Transverse colon (tissue), 4 donors: Measurements from ENCODE around the gene ELAVL1. TPM values are rescaled to one million over a fixed set of nuclear protein-coding genes. Genes with fewer than 3 reads are reported as not detected.
"Not testable (repeated sequence)": the region's sequence is repeated elsewhere in the genome, so short reads cannot be mapped to it uniquely, and the experiment has no call there.

Source experiments
- DNase-seq: peaks from one replicate; pipeline ENCODE4 v3.0.0-alpha.2; 2019
- H3K27ac ChIP-seq, 4 donors: fragments of 200-600 bp; sonication (generic); 2 replicates each; pipeline ENCODE4 v1.5.1; 2016 to 2018; ENCODE audit warnings: inconsistent platforms in 4 of 4
- H3K27me3 ChIP-seq: fragments of 200-600 bp; sonication (generic); 2 replicates; pipeline ENCODE4 v1.5.1; 2017; ENCODE audit warnings: inconsistent platforms
- H3K36me3 ChIP-seq, 4 donors: fragments of 200-600 bp; sonication (generic); 2 replicates each; pipeline ENCODE4 v1.5.1; 2017 to 2019; ENCODE audit warnings: inconsistent platforms in 4 of 4
- H3K4me1 ChIP-seq, 4 donors: fragments of 200-600 bp; sonication (generic); 2 replicates each; pipeline ENCODE4 v1.5.1; 2017 to 2020; ENCODE audit warnings: inconsistent platforms in 4 of 4
- H3K4me3 ChIP-seq, 4 donors: fragments of 200-600 bp; sonication (generic); 1 replicate in 1 of 4; 2 replicates in 3 of 4; pipeline versions ENCODE4 v1.5.1 to v1.6.1; 2017 to 2019; ENCODE audit warnings: inconsistent platforms in 4 of 4
- H3K9me3 ChIP-seq, 2 donors: fragments of 200-600 bp; sonication (generic); 2 replicates each; pipeline ENCODE4 v1.5.1; 2017 to 2019; ENCODE audit warnings: inconsistent platforms in 2 of 2
- CTCF ChIP-seq, 5 experiments: fragments of 200-600 bp in 3 of 5; fragments of 450-650 bp in 2 of 5; sonication (generic) in 3 of 5; IDR thresholded peaks; 1 replicate in 2 of 5; 2 replicates in 3 of 5; pipeline ENCODE4 v1.5.1; 2016 to 2017; ENCODE audit warnings: antibody characterized with exemption in 5 of 5, inconsistent platforms in 3 of 5, mild to moderate bottlenecking in 2 of 5, moderate library complexity in 1 of 5
- EP300 ChIP-seq: sonication (generic); formaldehyde crosslinking; IDR thresholded peaks from one replicate; pipeline ENCODE4 v1.6.1; 2017; ENCODE audit warnings: antibody characterized with exemption, low read depth
- POLR2A ChIP-seq: fragments of 450-650 bp; IDR thresholded peaks from one replicate; pipeline ENCODE4 v1.6.1; 2016; ENCODE audit warnings: antibody characterized with exemption, mild to moderate bottlenecking, moderate library complexity
- POLR2AphosphoS5 ChIP-seq, 3 donors: sonication (generic); formaldehyde crosslinking; IDR thresholded peaks; one replicate each; pipeline ENCODE4 v1.6.1; 2016; ENCODE audit warnings: antibody characterized with exemption in 3 of 3
- WGBS, 2 donors: methylation state at CpG; one replicate each; pipeline ENCODE4 v1.1.5; 2018; ENCODE audit warnings: low coverage in 1 of 2; 5-methylcytosine and 5-hydroxymethylcytosine counted together
- in situ Hi-C, 4 donors: fragments of 200-750 bp; cut with MboI; loops; one replicate each; pipeline versions ENCODE4 v1.15.0 to v1.15.1; 2017; ENCODE audit warnings: low sequenced_read_pairs in 3 of 4, low pct_ligation_motif_present in 1 of 4, low pct_unique_long_range_greater_than_20kb in 1 of 4
- intact Hi-C: fragments of 100-400 bp; cut with DNase I; formaldehyde crosslinking; loops from one replicate; pipeline ENCODE4 v1.15.1; 2023; ENCODE audit warnings: low total_unique reads
- total RNA-seq, 4 donors: library from RNA; depleted of rRNA; stranded (reverse); fragments of >200 nt; gene quantifications; one replicate each; pipeline ENCODE4 v1.1.0, GENCODE V29; 2016

The ELAVL1 gene
- total RNA-seq, 4 donors from 2014 or later: 11.9 to 101 (median 22.4) TPM

- H3K4me1 ChIP-seq: no peaks in the 10 kb centered on the region
- H3K27ac ChIP-seq: no peak overlapping the region
- in situ Hi-C loops (loop anchor here in 1 of 4 donors (25.0 kb wide), 1 partner anchor 272 kb away; no protein-coding TSS in a partner anchor), intact Hi-C loops (no loop called here)
- H3K4me3 ChIP-seq: no peak overlapping the region
- WGBS, 2 donors: 91 to 93% methylated on average over 12 of the region's 12 CpGs
- no peaks in the 10 kb centered on the region for H3K27me3 ChIP-seq
- no peak for DNase-seq
- no peaks in the 10 kb centered on the region for H3K9me3 ChIP-seq
- H3K36me3 ChIP-seq: peaks cover 0 to 59% (median 9%) of the 10 kb centered on the region in 4 donors
- TF ChIP-seq POLR2A: no peak
- no peak for TF ChIP-seq CTCF (IDR thresholded peaks at IDR 0.05)
- TF ChIP-seq POLR2AphosphoS5 (IDR thresholded peaks at IDR 0.05): no peak
- TF ChIP-seq EP300: no peak
Measured at GRCh38 chr19:7965259-7965841, 40.1 kb downstream of the ELAVL1 start.

DNA sequence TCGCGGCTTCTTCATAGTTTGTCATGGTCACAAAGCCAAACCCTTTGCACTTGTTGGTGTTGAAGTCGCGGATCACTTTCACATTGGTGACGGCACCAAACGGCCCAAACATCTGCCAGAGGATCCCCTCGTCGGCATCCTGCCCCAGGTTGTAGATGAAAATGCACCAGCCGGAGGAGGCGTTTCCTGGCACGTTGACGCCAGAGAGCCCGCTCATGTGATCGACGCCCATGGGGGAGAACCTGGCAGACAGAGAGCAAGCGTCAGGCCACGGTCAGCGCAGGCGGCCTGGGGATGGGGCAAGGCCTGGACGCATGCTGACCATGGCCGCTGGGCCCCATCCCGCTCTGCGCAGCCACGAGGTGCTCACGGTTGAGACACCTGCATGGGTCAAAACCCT is 41.9 kb downstream of the ELAVL1 start:
- no peak overlapping the region for H3K27ac ChIP-seq
- no peaks in the 10 kb centered on the region for H3K9me3 ChIP-seq
- TF ChIP-seq CTCF (IDR thresholded peaks at IDR 0.05) (no peak), EP300 (no peak), POLR2AphosphoS5 (IDR thresholded peaks at IDR 0.05) (no peak), POLR2A (no peak)
- H3K36me3 ChIP-seq: peaks cover 0 to 62% (median 9%) of the 10 kb centered on the region in 4 donors
- no peak for DNase-seq
- no peaks in the 10 kb centered on the region for H3K27me3 ChIP-seq
- in situ Hi-C loops (loop anchor here in 1 of 4 donors (25.0 kb wide), 1 partner anchor 274 kb away; no protein-coding TSS in a partner anchor), intact Hi-C loops (no loop called here)
- WGBS, 2 donors: 95 to 100% methylated on average over 1 to 25 of the region's 25 CpGs
- no peak overlapping the region for H3K4me3 ChIP-seq
- H3K4me1 ChIP-seq: no peaks in the 10 kb centered on the region

GRCh38 chr19:7962644-7963268 is 42.7 kb downstream of the ELAVL1 start:
- intact Hi-C loops: no loop called here
- no peaks in the 10 kb centered on the region for H3K4me1 ChIP-seq
- TF ChIP-seq POLR2AphosphoS5 (IDR thresholded peaks at IDR 0.05) (no peak), POLR2A (no peak), CTCF (IDR thresholded peaks at IDR 0.05) (no peak), EP300 (no peak)
- H3K9me3 ChIP-seq: no peaks in the 10 kb centered on the region
- peaks cover 0 to 59% (median 9%) of the 10 kb centered on the region in 4 donors for H3K36me3 ChIP-seq
- in situ Hi-C loops: loop anchor here in 1 of 4 donors (25.0 kb wide), 1 partner anchor 275 kb away; no protein-coding TSS in a partner anchor
- 89 to 90% methylated on average over 10 to 22 of the region's 22 CpGs for WGBS, 2 donors
- H3K4me3 ChIP-seq: no peak overlapping the region
- no peak for DNase-seq
- no peaks in the 10 kb centered on the region for H3K27me3 ChIP-seq
- H3K27ac ChIP-seq: no peak overlapping the region

- 84% methylated on average over 13 of the region's 13 CpGs for WGBS, 2 donors
- H3K4me3 ChIP-seq: no peak overlapping the region
- H3K36me3 ChIP-seq: peaks cover 0 to 52% (median 8%) of the 10 kb centered on the region in 4 donors
- H3K9me3 ChIP-seq: no peaks in the 10 kb centered on the region
- no peak for DNase-seq
- H3K27ac ChIP-seq: no peak overlapping the region
- H3K27me3 ChIP-seq: no peaks in the 10 kb centered on the region
- no peak for TF ChIP-seq POLR2AphosphoS5 (IDR thresholded peaks at IDR 0.05)
- TF ChIP-seq POLR2A: no peak
- TF ChIP-seq EP300: no peak
- TF ChIP-seq CTCF (IDR thresholded peaks at IDR 0.05): no peak
- in situ Hi-C loops (loop anchor here in 1 of 4 donors (25.0 kb wide), 1 partner anchor 275 kb away; no protein-coding TSS in a partner anchor), intact Hi-C loops (no loop called here)
- H3K4me1 ChIP-seq: no peaks in the 10 kb centered on the region
Measured at GRCh38 chr19:7961920-7962626, 43.4 kb downstream of the ELAVL1 start.

DNA sequence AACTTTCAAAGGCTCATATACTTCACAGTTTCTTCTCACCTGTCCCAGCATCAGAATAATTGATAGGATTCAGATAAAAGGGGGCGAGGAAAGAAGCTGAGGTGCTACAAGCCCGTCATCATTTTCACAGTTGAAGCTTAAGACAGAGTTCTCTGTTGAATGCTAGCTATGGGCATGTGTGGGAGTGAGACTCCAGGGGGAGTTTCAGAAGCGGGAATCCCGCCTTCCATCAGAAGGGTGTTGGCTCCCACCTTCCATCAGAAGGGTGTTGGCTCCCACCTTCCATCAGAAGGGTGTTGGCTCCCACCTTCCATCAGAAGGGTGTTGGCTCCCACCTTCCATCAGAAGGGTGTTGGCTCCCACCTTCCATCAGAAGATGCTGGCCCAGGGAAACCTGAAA is 44.4 kb downstream of the ELAVL1 start:
- H3K27me3 ChIP-seq, H3K4me1 ChIP-seq, H3K9me3 ChIP-seq, H3K4me3 ChIP-seq, H3K27ac ChIP-seq, DNase-seq, intact Hi-C loops: not testable (repeated sequence)
- H3K36me3 ChIP-seq: peaks cover 0 to 44% (median 5%) of the 10 kb centered on the region in 4 donors
- WGBS, 2 donors: 89% methylated on average over 4 of the region's 4 CpGs; no CpG with 5 or more reads in 1 of the 2 donors
- in situ Hi-C loops: loop anchor here in 1 of 4 donors (25.0 kb wide), 1 partner anchor 276 kb away; no protein-coding TSS in a partner anchor
